Right lobe of liver (tissue), 4 donors: ENCODE results near the gene VPS13C.

Experiments used
- CTCF ChIP-seq, 4 donors: fragments of 200-600 bp in 3 of 4; fragments of 450-650 bp in 1 of 4; IDR thresholded peaks; one replicate each; pipeline versions ENCODE4 v1.5.1 to v1.8.0; 2016 to 2022; ENCODE audit warnings: antibody characterized with exemption in 4 of 4, mild to moderate bottlenecking in 2 of 4
- POLR2A ChIP-seq: fragments of 450-650 bp; IDR thresholded peaks from one replicate; pipeline ENCODE4 v1.6.1; 2017; ENCODE audit warnings: antibody characterized with exemption, mild to moderate bottlenecking
- donor health status: DM: no; HTN: no; CAD: no.
- donor health status: DM: no; HTN: no; CAD: no.
- donor health status: DM: no; HTN: yes; CAD: no.

GRCh38 chr15:62068071-62068809, 8.0 kb upstream of the VPS13C start:
- TF ChIP-seq CTCF (IDR thresholded peaks at IDR 0.05) (peak in 3 of 4 donors; percentile 7 to 19 (median 19)), POLR2A (no peak)
